Fibroblast of upper back skin (primary cell): Measurements from ENCODE around the gene PBX4.

Experiments
- DNase-seq: peaks from one replicate; pipeline ENCODE4 v3.0.0-alpha.2; 2013

Gene PBX4

GRCh38 chr19:19649155-19649554 is 30.7 kb upstream of the PBX4 start:
- DNase-seq: no peak

GRCh38 chr19:19647037-19647835 is 28.7 kb upstream of the PBX4 start:
- DNase-seq: no peak

- DNase-seq: no peak
Observed at GRCh38 chr19:19645233-19645870, 26.9 kb upstream of the PBX4 start.

- DNase-seq: no peak
Observed at GRCh38 chr19:19644054-19644388, 25.5 kb upstream of the PBX4 start.

GRCh38 chr19:19643158-19644053 is 24.9 kb upstream of the PBX4 start, which contains the start of gene GMIP:
GMIP (minus strand) TSS chr19:19643657; CDS start chr19:19643529, 128 bp downstream.
- DNase-seq: peak; percentile 30

- DNase-seq: no peak
Observed at GRCh38 chr19:19642506-19643157, 24.1 kb upstream of the PBX4 start.

GRCh38 chr19:19637523-19638251 is 19.2 kb upstream of the PBX4 start:
- no peak for DNase-seq

- no peak for DNase-seq
Observed at GRCh38 chr19:19637186-19637522, 18.7 kb upstream of the PBX4 start.

- DNase-seq: no peak
Observed at GRCh38 chr19:19636573-19637185, 18.2 kb upstream of the PBX4 start.

- no peak for DNase-seq
Observed at GRCh38 chr19:19635313-19635702, 16.8 kb upstream of the PBX4 start.

- no peak for DNase-seq
Observed at GRCh38 chr19:19634516-19635312, 16.2 kb upstream of the PBX4 start.

GRCh38 chr19:19633711-19634515 is 15.4 kb upstream of the PBX4 start:
- DNase-seq: no peak

- no peak for DNase-seq
Observed at GRCh38 chr19:19632661-19633060, 14.2 kb upstream of the PBX4 start.

- DNase-seq: no peak
Observed at GRCh38 chr19:19631346-19631745, 12.9 kb upstream of the PBX4 start.

GRCh38 chr19:19630426-19630825 is 11.9 kb upstream of the PBX4 start:
- DNase-seq: no peak

GRCh38 chr19:19630062-19630414 is 11.6 kb upstream of the PBX4 start:
- DNase-seq: no peak

- peak; percentile 45 for DNase-seq
Observed at GRCh38 chr19:19628501-19629134, 10.1 kb upstream of the PBX4 start.

GRCh38 chr19:19627621-19628500 is 9.4 kb upstream of the PBX4 start, which contains the start of gene LPAR2:
LPAR2 (minus strand) TSS chr19:19628220; CDS start chr19:19627275, 945 bp downstream.
- DNase-seq: no peak
